ENCODE data around the gene MIDN.

The MIDN gene

DNA sequence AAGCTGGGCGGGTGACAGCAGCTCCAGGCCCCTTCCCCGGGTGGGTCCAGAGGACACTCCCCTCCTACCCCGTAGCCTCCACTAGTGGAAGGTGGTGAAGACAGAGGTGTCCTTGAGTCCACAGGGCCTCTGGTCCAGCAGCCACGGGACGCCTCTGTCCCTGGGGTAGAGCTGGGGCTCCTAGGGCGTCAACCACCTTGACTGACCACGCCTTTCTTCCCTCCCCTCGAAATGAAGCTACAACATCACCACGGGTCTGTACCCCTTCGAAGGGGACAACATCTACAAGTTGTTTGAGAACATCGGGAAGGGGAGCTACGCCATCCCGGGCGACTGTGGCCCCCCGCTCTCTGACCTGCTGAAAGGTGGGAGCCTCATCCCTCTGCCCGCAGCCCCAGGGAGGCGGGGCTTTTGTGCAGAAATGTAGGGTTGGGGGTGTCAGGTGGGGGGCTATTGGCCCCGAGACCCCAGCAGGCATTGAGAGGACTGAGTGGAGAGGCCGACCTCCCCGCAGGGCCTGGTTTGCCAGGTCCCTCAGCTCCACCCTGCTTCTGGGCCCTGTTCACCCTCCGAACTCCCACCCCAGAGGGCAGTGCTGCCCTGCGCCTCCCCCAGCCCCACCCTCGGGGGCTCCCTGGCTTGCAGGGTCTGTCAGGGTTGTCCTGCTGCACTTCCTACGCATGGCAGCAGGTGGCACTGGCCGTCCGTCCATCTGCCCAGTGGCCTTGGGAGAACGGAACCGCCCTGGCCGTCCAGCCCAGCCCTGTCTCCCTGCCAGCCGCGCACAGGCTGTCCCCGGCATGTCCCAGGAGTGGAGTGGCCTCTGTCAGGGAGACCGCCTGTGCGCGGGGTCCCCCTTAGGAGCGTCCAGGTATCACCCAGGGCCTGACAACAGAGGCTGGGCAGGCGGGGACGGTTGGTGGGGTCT, 27.1 kb upstream of the MIDN start:
- no peak for DNase-seq (ENCODE audit: low read depth in 2 of 2)

DNA sequence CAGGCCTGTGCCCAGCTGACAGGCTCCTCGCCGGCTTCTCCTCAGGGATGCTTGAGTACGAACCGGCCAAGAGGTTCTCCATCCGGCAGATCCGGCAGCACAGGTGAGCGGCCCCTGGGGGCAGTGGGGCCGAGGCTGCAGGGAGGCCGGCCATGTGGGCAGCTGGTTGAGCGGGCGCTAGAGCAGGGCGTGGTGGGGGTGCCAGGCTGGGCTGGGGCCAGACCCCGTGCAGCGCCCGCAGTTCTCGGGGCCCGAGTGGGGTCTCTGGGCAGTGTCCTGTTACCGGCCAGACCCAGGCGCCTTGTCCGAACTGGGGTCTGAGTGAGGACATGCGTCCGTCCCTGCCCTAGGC, 26.5 kb upstream of the MIDN start:
- no peak for DNase-seq (ENCODE audit: low read depth in 2 of 2)

DNA sequence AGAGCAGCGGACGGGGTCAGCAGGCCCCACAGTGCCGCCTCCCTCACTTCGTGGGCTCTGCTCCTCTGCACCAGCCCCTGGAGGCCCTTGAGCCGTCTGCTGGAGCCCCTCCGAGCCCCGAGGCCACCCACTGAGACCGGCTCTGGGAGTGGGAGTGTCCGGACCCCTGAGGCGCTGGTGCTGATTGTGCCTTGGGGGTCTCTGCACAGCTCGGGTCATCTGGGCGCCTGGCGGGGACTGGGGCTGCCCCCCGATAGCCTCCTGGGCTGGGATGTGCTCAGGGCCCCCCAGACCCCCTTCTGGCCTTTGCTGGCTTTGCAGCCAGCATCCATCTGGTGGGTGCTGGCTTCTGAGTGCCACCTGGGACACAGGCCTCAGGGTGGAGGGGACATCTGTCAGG, 26.0 kb upstream of the MIDN start:
- no peak for DNase-seq (ENCODE audit: low read depth in 2 of 2)

DNA sequence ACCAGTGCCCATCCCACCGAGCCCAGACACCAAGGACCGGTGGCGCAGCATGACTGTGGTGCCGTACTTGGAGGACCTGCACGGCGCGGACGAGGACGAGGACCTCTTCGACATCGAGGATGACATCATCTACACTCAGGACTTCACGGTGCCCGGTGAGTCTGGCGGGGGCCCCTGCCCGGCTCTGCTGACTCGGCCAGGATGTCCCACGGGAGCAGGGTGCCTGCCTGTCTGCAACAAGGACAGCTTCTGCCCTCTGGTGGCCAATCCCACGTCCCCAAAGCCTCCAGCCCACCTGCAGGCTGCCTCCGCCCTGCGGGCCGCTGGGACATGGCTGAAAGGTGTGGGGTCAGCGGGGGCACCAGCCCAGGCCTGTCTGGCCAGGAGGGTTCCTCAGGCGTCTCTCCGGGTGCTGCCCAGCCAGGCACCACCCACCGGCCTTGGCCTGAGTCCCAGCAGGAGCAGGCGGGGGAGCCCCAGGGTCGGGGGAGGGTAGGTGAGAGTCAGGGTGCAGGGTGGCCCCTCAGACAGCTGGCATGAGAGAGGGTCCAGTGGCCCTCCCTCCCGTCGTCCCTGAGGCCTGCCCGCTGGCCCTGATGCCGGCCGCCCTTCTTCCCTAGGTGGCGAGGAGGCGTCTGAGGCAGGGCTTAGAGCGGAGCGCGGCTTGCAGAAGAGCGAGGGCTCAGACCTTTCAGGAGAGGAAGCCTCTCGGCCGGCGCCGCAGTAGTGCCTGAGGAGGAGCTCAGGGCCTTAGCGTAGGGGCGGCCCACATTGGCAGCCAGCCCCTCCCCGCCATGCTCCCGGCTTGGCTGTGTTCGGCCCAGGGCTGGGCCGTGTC, 25.1 kb upstream of the MIDN start:
- no peak for DNase-seq (ENCODE audit: low read depth in 2 of 2)

DNA sequence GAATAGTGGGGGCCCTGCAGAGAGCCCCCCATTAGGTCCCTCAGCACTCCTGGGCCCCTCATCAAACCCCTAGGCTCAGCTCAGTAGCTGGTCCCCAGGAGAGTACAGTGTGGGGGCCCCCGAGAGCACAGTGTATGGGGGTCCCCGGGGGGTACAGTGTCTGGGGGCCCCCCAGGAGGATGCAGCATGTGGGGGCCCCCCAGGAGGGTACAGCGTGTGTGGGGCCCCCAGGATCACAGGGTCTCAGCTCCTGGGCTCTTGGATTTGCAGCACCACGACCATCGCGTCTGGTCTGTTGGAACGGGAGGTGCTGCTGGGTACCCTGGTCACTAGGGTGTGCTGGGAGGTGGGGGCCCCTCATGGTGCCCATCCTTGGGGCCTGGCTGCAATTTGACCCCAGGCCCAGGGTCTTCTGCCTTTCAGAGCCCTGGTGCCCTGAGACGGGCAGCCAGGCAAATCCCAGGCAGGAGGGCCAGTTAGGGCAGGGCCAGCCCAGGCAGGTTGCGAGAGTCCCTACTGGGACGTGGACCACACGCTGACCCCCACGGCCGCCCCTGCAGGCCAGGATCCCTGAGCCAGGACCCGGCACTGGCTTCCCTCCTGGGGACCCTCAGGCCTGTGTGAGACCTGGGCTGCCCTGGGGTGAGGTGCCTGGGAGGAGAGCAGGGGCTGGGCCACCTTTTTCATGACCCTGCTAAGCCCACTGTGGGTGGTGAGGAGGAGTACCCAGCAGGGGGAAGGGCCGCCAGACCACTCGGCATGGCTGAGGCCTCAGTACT, 24.1 kb upstream of the MIDN start:
- DNase-seq (ENCODE audit: low read depth in 2 of 2): no peak

DNA sequence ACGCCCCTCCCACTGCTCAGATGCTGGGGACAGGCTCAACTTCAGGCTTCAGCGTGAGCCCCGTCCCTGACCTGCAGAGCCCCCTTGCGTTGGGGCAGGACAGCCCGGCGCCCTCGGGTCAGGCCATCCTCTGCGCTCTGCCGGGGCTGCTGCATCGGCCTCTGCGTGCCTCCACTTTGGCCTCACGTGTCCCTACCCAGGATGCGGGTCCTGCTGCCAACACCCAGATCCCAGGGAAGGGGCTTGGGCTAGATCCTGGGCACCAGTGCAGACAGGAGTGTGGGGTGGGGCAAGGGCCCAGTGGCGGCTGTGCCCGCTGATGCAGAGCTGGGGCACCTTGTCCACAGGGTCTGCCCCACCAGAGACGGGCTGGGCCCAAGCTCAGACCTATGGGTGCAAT, 23.5 kb upstream of the MIDN start:
- DNase-seq (ENCODE audit: low read depth in 2 of 2): no peak

DNA sequence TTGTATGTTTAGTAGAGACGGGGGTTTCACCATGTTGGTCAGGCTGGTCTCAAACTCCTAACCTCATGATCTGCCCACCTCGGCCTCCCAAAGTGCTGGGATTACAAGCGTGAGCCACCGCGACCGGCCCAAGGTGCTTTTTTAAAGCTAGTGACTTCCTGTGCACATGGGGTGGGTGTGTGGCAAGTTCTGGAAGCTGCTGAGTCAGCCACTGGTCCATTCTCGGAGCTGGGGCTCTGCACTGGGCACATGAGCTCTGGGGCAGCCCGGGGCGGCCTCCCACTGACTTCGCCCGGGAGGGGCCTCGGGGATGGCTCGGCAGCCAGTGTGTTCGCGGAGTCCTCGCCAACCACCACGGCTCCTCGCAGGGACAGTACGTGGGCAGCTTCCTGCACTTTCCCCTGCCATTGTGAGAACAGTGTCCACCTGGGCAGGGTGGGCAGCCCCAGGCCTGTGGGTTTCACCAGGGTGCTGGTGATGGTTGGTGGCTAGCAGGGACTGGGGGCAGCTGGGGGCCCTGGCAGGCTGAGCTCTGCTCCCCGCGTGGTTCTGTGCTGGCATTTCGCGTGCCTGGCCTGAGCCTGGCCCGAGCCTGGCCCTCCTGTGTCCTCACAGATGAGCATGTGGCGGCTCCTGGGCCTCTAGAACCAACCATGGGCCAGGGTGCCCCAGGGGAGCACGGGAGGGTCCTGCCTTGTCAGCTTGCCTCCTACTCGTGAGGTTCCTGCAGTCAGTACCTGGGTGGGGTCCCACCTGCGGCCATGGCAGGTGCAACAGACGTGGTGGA, 22.8 kb upstream of the MIDN start:
- DNase-seq (ENCODE audit: low read depth in 2 of 2): no peak

DNA sequence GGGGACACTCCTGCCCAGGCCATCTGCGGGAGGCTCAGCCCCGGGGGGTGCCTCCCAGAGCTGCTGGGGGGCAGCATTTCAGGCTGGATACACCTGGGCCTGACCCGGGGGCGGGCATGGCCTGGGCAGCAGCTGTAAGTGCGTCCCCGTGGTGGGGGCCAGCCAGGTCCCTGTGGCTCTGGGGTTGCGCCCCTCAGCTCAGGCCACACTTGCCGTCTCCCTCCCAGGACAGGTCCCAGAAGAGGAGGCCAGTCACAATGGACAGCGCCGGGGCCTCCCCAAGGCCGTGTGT, 22.2 kb upstream of the MIDN start:
- no peak for DNase-seq (ENCODE audit: low read depth in 2 of 2)

DNA sequence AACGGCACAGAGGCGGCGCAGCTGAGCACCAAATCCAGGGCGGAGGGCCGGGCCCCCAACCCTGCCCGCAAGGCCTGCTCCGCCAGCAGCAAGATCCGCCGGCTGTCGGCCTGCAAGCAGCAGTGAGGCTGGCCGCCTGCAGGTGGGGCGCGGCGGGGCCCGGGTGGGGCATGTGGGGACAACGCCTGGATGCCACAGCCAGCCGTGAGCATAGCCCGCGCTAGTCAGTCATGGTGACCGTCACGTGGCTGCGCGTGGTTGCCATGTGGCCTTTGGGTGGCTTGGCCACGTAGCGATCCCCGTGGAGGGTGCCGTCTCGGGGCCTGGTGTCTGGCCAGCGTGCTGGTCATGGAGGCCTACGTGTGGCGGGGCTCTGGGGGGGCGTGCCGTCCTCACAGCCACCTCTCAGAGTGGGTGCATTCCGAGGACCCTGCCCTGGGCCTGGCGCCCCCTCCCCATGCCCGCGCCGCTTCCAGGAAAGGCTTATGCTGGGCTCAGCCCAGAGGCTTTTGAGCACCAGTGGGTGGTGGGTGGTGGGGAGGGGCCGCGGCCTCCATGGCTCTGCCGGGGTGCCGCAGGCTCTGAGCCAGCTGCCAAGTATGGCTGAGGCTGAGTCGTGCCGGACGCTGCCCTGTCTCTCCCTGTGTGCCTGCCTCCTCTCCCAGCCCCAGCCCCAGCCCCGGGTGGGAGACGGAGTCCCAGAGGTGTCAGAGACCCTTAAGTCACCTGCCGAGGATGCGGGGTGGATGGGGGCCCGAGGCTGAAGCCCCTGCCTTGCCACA, 21.7 kb upstream of the MIDN start:
- no peak for DNase-seq (ENCODE audit: low read depth in 2 of 2)

DNA sequence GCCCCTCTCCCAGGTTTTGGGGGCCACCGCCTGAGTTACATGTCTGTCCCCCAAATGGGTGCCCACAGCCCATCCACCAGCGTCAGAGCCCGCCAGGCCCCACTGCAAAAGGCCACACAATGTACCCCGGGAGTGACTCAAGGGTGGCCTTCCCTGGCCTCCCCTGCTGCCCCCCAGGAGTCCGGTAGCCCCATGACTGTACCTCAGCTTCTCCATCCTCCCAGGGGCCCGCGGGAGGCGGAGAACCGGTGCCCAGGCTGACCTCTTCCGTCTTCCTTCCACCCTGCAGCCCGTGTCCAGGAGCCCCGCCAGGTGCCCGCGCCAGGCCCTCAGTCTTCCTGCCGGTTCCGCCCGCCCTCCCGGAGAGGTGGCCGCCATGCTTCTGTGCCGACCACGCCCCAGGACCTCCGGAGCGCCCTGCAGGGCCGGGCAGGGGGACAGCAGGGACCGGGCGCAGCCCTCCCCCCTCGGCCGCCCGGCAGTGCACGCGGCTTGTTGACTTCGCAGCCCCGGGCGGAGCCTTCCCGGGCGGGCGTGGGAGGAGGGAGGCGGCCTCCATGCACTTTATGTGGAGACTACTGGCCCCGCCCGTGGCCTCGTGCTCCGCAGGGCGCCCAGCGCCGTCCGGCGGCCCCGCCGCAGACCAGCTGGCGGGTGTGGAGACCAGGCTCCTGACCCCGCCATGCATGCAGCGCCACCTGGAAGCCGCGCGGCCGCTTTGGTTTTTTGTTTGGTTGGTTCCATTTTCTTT, 20.9 kb upstream of the MIDN start:
- no peak for DNase-seq (ENCODE audit: low read depth in 2 of 2)

DNA sequence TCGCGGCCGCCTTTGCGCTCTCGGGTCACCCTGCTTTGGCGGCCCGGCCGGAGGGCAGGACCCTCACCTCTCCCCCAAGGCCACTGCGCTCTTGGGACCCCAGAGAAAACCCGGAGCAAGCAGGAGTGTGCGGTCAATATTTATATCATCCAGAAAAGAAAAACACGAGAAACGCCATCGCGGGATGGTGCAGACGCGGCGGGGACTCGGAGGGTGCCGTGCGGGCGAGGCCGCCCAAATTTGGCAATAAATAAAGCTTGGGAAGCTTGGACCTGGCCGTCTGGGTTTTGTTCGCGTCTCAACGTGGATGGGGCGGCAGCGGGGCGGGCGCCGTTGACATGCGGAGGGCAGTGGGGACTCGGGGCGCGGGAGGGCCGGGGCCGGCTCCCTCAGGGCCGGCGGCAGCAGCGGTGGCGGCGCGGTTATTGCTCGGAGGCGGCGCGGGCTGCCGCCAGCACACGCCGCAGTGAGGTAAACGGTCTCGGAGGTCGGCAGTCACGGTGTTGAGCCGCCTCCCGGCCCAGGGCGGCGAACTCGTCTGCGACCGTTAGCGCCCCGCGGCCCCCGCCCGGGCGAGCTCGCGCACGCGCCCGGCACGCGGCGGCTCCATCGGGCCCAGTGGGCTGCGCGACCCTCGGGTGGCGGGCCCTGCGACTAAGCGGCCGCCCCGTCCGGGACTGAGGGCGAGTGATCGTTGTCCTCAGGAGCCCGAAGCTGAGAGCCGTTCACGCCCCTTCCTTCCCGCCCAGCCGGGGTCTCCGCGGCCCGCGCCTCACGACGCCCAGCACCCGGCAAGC, 20.0 kb upstream of the MIDN start:
- no peak for DNase-seq (ENCODE audit: low read depth in 2 of 2)

DNA sequence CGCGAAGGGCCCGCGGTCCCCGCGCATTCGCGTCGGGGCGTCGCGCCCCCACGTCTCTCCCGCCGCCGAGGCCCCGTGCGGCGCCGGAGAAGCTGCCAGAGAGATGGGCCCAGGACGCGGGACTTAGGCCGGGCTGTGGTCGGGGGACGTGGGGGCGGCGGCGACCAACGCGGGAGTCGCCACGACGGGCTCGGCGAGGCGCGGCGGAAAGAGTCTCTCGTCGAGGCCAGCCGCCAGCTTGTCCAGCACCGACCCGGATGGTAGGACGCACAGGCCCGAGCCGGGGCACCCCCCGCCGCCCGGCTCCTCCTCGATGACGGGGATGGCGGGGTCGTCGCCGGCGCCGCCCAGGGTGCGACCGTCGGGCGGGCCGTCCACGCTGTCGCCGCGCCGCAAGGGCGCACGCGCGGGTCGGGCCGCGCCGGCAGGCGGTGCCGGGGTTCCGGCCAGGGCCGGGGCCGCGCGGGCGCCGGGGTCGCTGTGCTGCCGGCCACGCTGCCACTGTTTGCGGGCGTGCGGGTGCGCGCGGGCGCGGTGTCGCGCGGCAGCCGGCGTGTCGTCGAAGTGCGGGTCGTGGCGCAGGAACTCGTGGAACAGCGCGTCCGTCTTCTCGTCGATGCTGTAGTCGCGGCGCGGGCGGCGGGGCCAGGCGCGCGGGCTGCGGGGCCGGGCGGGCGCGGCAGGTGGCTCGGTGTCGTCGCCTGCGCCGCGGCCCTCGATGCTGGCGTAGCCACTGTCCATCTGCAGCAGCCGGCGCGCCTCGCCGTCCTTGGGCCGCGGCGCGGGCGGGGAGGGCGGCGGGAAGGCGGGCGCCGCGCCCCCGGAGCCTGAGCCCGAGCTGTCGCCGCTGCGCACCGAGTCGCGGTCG, 19.1 kb upstream of the MIDN start:
- no peak for DNase-seq (ENCODE audit: low read depth in 2 of 2)

DNA sequence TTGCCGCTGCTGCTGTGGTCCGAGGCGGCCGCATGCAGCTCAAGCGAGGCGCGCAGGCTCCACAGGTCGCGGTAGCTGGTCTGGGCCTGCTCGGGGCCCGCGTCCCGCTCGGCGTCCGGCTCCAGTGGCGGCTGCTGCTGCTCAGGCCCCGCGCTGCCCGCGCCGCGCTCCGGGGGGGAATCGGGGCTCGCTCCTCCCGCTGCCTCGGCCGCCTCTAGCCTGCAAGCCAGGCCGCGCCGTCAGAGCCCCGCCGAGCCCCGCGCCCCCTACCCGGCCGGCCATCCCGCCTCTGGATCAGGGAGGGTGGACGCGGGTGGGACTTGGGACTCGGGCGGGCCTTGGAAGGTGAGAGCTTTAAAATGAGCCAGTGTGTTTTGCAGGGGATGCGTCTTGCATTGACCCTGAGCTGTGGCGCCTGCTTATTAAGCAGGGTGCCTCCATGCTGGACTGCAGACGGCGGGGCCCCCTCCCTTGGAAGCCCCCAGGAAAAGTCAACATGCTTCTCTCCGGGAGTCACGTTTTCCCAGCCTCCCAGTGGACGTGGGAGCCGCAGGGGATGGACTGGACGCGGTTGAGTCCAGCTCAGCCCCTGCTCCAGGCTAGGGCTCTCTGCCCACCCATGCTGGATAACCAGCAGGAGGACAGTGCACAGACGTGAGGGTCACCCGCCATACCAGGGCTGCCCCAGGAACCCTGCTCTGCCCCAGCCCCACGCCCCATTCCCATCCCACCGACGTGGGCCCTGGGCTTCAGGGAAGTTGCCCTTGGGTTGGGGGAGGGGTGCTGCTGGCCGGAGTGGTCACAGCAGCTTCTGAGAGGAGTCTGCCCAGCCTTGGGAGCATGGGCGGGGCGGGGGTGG, 18.2 kb upstream of the MIDN start:
- DNase-seq (ENCODE audit: low read depth in 2 of 2): no peak

DNA sequence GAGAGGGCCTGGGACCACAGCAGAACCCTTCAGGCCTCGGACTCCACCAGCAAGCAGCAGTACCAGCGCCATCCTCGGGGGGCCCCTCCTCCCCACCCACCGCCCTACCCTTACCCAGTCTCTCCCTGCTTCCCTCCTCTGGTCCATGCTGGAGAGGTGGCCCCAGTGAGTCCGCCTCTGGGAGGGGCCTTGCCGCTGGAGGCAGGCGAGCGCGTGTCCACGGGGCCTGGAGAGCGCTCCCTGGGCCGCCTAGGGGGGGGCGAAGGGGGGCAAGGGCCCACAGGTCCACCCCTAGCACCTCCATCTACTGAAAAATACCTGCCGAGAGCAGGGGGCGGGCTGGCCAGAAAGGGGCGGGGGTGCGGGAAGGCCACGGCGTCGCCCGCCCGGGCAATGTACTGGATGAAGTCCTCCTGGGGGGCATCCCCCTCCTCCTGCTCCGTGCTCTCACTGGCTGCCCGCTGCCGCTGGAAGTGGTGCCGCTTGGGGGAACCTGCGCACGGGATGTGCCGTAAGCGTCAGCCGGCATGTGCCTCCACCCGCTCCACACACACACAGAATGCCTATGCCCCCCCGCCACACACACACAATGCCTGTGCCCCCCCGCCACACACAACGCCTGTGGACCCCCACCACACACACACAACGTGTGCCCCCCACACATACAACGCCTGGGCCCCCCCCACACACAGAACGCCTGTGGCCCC, 17.4 kb upstream of the MIDN start:
- DNase-seq (ENCODE audit: low read depth in 2 of 2): no peak

DNA sequence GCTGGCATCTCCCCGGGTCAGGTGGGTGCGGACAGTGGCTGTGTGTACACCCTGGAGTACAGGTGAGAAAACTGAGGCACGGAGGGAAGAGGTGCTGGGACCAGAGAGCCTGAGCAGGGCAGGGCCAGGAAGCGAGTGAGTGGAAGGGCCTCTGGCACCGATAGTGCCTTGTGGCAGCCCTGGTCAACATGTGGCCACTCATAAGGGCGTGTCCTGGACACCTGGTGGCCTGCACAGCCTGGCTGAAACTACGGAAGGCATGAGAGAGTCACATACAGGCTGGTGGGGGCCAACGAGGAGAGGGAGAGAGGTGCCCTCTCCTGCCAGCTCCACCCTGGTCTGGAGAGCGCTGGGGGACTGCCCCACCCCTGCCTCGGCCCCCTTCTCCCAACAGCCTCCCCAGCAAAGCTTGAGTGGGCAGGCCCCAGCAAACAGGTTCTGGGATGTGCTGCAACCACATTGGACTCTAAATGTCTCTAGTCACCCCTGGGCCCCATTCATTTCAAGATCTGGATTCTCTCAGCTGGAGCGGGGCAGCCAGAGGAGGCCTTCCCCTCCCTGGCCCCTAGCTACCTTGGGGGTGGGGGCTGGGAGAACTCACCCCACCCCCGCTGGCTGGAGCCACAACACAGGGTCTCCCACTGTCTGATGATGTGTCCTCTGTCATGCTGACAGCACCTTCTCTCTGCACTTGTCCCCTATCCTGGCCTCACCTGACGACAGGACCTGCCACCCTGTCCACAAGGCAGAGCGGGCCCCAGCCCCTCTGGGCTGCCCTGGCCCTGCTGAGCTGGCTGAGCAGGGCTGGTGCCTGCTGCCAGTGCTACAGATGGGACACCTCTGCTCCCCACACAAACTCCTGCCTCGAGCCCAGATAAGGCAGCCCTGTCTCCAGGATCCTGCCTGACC, 16.4 kb upstream of the MIDN start:
- no peak for DNase-seq (ENCODE audit: low read depth in 2 of 2)

DNA sequence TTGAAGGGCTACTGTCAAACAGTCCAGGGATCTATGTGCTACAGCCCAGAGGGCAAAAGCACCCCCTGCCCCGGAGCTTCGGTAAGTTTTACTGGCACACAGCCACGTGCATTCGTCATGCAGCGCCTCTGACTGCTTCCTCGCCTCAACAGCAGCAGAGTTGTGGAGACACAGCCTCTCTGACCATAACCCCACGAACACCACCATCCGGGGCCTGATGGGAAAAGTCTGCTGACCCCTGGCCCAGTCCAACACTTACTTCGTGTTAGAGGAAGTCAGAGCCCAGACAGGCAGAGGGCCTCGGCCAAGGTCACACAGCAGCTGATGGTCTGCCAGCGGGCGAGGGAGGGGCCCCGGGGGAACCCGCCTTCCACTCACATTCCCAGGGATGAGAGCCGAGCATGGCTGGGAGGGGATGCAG, 15.7 kb upstream of the MIDN start:
- DNase-seq (ENCODE audit: low read depth in 2 of 2): no peak

Measured in stimulated activated CD4-positive, alpha-beta T cell treated with anti-CD3 and anti-CD28 coated beads, Interleukin-1b, Interleukin-23, amount 100 ng/mL, for 1 hour (primary cell).